GM19351 (cell line): Measurements from ENCODE around the gene FUS.
"Not testable (repeated sequence)": the region's sequence is repeated elsewhere in the genome, so short reads cannot be mapped to it uniquely, and the experiment has no call there.

Experiments used
- ATAC-seq: cut with Tn5 transposase; IDR thresholded peaks from one replicate; pipeline ENCODE4 v1.9.1; 2021; ENCODE audit warnings: mild to moderate bottlenecking, moderate library complexity; ENCODE audit not compliant: unreplicated experiment

FUS gene

DNA sequence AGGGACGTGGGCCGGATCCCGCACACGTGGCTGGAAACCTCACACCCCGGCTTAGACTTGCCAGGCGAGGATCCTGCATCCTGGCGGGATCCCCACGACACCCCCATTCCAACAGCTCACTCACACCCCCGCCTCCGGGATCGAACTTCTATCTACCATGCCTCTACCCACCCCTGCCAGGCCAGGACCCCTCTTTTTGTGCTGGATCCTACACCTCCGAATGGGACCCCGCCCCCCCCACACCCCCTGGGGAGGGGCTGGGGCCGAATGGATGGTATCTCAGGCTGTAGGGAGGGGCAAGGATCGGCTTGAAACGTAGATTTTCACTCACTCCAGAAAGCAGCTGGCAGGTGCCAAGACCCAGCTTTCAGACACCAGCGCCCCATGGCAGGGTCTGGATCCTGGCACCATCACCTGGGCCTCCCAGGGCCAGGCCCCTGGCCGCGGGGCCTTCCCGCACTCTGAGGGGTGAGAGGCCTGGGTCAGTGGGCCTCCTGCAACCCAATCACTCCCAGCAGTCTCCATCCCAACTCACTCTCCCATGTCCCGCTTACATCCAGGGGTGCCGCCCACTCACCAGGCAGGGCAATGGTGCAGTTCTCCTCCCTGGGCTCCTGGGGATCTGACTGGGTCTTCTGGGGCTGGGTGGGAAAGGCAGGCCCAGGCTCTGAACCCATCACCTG is 36.8 kb upstream of the FUS start:
- ATAC-seq: no peak

DNA sequence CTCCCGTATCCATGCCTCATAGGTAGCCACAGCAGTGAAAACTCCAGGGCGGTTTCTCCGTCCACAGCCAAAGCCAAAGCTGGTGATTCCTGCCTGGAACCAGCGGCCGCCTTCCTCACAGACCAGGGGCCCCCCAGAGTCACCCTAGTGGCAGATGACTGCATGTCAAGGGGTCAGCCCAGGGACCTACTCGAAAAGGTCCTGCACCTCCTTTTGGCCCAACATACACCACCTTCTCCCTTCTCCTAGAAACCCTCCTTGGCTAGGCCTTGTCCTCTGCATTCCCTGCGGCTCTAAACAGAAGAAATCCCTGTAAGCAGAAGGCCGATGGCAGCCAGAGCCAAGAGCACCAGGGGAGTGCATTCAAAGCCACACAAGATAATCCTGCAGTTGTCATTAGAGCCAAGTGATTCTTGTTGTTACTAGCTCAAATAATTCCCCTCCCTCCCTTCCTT is 36.2 kb upstream of the FUS start:
- no peak for ATAC-seq

DNA sequence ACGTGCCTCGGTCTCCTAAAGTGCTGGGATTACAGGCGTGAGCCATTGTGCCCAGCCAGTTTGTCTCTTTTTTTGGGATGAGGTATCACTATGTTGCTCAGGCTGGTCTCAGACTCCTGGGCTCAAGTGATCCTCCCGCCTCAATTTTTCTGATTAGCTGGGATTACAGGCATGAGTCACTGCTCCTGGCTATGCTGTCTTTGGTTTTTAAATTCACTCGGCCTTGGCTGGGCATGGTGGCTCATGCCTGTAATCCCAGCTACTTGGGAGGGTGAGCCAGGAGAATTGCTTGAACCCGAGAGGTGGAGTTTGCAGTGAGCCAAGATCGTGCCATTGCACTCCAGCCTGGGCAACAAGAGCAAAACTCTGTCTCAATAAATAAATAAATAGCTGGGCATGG is 35.5 kb upstream of the FUS start:
- ATAC-seq: not testable (repeated sequence)

DNA sequence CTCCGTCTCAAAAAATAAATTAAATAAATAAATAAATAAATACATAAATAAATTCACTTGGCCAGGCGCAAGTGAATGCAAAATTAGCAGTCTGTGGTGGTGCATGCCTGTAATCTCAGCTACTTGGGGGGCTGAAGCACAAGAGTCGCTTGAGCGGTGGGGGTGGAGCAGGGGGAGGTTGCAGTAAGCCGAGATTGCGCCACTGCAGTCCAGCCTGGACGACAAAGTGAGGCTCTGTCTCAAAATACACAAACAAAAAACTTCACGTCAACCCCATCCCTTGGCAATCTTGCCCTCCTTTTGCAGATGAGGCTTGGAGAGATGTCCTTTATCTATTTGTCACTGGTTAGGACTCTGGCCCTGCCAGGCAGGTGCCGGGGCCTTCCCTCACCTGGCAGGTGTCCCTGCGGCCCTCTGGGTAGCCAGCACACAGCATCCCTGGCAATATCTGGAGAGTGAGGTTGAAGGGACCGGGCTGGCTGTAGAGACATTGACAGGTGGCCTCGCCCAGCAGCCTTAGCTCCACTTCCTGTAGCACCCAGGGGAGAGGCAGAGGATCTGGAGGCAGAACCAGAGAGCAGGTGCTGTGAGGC is 34.4 kb upstream of the FUS start:
- no peak for ATAC-seq

DNA sequence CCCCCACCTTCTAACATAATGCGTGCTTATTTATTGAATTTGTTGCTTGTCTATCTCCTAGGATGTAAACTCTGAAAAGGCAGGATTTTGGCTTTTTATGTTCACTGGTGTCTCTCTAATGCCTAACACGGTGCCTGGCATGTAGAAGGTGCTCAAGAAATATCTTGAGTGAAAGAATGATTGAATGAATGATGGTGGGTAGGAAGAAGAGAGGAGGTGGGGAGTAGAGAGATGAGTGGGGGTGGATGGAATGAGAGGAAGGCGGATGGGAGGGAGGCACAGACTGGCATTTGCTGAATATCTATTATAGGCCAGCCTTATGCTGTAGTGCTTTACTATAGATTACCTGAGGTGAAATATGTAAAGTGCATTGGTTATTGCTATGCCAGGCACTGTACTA is 32.4 kb upstream of the FUS start:
- no peak for ATAC-seq

DNA sequence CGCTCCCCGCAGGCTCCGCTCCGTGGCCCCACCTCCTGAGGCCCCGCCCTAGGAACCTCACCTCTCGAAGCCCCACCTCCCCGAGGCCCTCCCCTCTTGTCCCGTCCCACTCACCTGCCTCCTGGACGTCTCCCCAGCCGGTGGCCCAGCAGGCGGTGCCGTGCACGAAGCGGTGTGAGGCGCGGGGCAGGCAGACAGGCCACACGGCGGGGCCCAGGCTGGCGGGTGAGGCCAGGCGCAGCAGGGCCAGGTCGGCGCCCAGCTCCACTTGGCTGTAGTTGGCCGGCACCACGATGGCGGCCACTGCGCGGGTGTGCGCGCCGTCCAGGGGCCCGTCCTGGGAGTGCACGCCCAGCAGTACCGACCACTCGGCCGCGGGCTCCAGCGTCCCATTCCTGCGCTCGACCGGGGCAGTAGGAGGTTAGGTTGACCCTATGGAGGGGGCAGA is 31.6 kb upstream of the FUS start:
- no peak for ATAC-seq

DNA sequence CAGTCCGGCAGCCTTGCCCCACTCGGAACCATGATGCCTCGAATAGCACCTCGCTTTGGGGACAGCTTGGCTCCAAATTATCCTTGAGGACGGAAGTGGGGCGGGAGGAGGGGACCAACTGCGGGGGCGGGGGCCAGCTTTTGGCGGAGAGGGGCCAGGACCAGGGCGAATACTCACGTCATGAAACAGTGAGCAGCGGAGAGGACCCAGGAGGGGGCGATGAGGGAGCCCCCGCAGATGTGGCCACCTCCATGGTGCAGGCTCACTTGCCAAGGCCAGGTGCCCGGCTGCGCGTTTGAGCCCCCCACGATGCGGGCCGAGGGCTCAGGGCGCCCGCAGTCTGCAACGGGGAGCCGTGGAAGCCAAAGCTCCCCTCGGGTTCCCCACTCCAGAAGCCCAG is 31.0 kb upstream of the FUS start:
- no peak for ATAC-seq

DNA sequence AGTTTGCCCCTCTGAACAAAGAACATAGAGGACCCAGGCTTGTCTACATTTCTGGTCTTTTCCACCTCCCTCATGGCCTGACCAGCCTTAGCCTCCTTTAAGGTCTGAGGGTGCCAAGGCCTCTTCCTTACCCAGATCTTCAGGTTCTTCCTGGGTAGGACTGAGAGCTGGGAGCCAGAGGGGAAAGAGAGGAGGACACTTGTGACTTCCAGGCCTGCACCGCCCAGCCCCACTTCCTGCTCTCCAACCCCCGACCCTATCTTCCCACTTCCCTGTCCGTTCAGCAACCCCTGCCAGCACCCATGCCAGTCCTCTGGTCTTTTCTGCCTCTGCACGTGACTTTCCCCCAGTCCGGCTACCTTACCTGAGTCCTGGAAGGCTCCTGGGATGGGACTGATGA is 30.6 kb upstream of the FUS start:
- ATAC-seq: no peak

DNA sequence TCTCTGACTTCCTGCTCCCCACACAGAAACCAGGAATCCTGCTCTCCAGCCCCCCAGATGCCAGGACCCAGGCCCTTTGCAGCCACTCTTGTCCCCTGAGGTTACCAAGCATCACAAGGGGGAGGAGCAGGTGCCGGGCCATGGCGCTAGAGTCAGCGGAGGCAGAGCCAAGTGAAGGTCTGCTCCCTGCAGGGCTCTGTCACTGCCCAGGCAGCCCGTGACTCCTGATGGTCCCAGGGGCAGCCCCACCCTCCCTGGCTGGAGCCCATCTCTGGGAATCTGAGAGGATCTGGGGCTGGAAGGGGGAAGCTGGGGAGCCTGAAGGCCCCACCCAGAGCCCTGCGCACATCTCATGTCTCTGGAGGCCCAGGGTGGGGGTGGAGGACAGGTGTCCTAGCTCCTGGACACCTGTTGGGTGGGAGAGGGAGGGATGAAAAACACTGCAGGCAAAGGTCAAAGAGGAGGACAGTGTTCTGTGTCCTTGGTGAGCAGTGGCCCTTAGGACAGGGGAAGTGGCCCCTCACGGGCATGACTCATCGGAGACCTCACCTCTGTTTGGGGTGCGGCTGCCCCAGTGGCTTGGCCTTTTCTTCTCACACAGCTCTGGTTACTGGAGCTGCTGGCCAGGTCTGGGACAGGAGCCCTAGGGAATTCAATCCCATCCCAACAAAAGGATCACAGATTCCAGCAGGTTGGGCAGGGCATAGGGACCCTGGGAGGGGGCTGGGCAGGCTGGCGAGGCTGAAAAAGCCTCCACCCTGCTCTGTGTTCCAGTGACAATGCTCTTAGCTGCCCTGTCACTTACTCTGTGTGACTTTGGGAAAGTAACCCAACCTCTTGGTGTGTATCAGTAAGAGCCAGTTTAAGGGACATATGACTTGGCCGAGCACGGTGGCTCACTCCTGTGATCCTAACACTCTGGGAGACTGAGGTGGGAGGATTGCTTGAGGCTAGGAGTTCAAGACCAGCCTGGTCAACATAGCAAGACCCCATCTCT is 29.7 kb upstream of the FUS start, which contains the start of gene PRSS36:
Gene PRSS36, minus strand, starts transcription at position 173 of the 997 bp plus-strand sequence. Its CDS starts 31 bp downstream, at position 142.
- ATAC-seq: no peak

DNA sequence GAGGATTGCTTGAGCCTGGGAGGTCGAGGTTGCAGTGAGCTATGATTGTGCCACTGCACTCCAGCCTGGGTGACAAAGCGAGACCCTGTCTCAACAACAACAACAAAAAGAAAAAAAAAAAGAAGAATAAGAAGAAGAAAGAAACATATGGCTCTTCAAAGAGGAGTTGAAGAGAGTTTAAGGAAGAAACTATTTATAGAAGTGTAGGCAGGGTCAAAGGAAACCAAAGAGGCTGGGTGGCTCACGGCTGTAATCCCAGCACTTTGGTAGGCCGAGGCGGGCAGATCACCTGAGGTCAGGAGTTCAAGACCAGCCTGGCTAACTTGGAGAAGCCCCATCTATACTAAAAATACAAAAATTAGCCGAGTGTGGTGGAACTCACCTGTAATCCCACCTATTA is 29.0 kb upstream of the FUS start:
- not testable (repeated sequence) for ATAC-seq

DNA sequence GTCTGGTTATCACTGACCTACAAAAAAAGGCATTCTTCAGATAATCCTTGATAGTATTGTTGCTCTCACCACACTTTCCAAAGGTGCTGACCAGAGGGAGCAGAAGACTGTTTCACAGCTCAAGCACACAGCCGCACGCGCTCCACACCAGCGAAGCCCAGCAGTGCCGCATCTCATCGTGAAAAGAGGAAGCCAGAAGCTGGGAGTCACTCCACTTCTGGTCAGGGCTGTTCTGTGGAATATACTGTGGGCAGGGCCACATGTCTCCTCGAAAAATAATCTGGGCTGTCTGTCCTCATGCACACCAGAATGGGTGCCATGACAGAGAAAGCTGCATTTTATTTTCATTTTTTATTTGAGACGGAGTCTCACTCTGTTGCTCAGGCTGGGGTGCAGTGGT is 22.8 kb upstream of the FUS start:
- ATAC-seq: no peak

DNA sequence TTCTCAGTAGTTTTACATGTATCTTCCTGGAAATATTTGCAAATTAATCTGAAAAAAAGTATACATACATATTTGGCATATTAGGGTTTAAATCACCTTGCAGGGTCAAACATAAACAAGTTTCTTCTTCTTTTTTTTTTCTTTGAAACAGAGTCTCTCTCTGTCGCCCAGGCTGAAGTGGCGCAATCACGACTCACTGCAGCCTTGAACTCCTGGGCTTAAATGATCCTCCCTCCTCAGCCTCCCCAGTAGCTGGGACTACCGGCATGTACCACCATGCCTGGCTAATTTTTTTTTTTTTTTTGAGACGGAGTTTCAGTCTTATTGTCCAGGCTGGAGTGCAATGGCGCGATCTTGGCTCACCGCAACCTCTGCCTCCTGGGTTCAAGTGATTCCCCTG is 12.6 kb upstream of the FUS start:
- no peak for ATAC-seq

DNA sequence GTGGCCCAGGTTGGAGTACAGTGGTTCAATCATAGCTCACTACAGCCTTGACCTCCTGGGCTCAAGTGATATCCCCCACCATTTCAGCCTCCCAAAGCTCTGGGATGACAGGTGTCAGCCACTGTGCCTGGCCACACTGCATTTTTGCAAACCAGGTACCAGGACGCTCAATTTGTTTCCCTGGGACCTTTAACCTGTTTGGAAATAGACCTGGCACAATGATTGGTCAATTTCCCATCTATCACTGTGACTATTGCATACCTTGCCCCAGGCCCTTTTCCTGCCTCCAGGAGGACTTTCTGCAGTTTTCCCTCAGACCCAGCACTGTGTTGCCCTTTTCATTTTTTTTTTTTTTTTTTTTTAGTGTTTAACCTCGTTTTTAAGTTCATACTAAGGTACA is 11.1 kb upstream of the FUS start:
- ATAC-seq: no peak

DNA sequence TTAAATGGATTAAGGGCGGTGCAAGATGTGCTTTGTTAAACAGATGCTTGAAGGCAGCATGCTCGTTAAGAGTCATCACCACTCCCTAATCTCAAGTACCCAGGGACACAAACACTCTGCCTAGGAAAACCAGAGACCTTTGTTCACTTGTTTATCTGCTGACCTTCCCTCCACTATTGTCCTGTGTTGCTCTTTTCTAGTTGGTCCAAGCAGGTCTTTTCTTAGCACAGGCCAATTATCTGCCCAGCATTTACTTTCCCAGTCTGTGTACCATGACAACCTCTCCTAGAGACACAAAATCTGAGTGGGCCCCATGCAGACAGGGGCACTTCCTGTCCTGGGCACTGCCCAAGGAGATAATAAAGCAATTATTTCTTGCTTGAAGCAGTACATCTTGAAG is 9.9 kb upstream of the FUS start:
- ATAC-seq: not testable (repeated sequence)

DNA sequence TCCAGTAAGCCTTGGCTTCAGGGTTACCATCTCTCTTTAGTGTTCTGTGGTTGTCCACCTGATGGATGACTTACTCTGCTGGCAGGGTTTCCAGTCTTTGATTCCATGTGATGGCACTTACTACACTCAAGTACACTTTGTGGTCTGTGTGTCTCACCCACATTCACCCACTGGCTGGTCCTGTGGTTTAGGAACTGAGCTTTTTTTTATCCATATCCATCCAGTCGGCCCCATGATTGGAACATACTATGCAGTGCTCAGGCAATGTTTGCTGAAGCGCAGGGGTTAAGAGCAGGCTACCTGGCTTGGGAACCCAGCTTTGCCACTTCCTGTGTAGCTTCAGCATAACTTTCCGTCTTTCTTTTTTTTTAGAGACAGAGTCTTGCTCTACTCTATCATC is 2.8 kb upstream of the FUS start:
- no peak for ATAC-seq

DNA sequence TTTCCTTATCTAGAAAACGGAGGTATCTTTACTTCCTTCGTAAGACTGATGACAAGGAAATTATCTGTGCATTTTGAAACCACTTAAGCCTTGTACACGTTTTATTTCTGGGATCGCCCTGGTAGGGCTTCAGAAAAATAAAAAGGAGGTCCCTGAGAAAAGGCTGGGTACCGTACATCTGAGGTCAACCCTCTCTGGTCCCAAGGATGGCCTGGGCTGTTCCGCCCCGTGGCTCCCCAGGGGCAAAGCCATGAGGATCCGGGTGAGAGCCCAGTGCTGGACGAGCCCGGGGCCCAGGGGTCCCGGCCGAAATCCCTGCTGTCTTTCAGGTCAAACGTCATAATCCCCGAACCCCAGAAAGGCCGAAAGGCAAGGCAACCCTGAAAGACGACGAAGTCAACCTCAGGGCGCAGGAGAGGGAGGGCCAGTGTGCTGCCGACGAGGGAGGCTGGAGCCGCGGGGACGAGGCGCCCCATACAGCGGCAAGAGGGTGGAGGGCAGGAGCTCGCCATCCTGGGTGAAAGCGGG is 656 bp upstream of the FUS start:
- ATAC-seq: peak; percentile 4

DNA sequence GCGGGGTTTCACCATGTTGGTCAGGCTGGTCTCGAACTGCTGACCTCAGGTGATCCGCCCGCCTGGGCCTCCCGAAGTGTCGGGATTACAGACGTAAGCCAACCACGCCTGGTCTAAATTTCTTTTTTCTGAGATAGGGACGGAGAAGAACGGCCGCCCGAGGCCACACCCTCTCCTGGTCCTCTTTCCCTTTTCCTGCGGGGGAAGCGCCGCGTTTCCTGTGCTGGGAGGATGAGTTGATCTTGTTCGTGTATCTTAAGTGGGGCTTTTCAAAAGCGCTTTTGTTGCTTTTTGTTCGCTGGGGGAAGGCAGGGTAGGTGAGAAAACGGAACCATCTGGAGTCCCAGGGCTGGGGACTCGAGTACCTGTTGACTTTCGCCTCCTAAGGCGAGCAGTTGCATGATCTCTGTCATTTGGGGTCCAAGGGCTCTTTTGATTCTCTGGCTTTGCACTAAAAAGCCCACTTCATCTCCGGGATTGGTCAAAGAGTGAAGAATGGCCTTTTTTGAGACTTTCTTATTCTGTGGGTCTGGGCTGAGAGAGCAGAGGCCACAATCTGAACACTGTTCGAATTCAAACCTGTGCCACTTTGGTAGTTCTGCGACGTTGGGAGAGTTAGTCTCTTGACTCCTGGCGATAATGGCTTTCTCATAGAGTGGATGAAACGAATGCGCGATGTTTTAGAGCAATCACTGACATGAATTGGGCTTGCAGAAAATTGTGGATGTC is 1.3 kb downstream of the FUS start:
- ATAC-seq: no peak

DNA sequence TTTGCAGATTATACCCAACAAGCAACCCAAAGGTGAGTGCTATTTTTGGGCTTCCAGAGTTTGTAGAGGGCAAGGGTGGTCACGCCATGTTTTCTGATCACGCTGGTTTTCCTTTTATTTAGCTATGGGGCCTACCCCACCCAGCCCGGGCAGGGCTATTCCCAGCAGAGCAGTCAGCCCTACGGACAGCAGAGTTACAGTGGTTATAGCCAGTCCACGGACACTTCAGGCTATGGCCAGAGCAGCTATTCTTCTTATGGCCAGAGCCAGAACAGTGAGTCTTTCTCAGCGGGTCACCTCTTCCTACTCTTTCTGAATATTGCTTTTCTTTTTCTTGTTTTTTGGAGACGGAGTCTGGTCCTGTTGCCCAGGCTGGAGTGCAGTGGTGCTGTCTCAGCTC is 2.5 kb downstream of the FUS start:
- no peak for ATAC-seq

DNA sequence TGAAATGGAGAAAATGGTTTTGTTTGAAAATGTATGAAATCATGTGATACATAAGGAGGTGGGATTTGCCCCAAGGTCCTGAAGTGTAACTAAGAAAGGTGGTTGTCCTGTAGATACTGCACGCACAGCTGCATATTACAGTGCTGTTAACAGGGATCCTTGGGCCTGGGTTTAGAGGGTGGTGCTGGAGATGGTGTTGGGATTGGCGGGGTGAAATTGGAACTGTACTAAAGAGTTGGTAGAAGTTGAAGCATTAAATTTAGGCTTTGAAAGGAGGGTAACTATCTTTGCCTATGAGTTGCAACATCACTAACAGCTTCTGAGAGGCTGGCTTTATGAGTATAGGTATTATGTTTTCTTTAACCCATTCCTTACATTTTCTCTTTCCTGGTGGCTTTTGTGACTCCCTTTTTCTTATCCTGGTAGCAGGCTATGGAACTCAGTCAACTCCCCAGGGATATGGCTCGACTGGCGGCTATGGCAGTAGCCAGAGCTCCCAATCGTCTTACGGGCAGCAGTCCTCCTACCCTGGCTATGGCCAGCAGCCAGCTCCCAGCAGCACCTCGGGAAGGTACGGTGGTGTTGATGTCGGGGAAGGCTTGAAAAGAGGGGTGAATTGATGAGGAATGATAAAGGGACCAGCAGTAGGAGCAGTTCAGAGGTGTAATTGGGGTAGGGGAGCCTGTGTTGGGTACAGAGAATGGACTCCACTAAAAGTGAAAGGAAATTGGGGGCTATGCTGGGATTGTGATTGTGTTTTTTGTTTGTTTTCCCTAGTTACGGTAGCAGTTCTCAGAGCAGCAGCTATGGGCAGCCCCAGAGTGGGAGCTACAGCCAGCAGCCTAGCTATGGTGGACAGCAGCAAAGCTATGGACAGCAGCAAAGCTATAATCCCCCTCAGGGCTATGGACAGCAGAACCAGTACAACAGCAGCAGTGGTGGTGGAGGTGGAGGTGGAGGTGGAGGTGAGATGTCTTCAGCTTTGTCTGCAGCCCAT is 3.8 kb downstream of the FUS start:
- ATAC-seq: no peak
